PFSK-1 (cell line): ENCODE results near the gene FAM237A.

Experiments used
- POLR2AphosphoS5 ChIP-seq: IDR thresholded peaks from 2 replicates; pipeline ENCODE4 v1.6.1; 2012; ENCODE audit warnings: low read depth, mild to moderate bottlenecking, control low read depth, low read length, moderate library complexity
- SIN3A ChIP-seq: IDR thresholded peaks from 2 replicates; pipeline ENCODE4 v1.6.1; 2012; ENCODE audit warnings: mild to moderate bottlenecking, low read length, moderate library complexity, borderline replicate concordance; ENCODE audit not compliant: insufficient read depth
- TF ChIP-seq, protein P1 (sequence below), 2 experiments: IDR thresholded peaks; 2 replicates each; pipeline versions ENCODE4 v1.6.1 to v1.8.0; 2011 to 2012; ENCODE audit warnings: low read depth in 2 of 2, low read length in 2 of 2, control low read depth in 1 of 2, inconsistent platforms in 1 of 2, mild to moderate bottlenecking in 1 of 2, moderate library complexity in 1 of 2; ENCODE audit not compliant: insufficient read depth in 1 of 2

DNA sequence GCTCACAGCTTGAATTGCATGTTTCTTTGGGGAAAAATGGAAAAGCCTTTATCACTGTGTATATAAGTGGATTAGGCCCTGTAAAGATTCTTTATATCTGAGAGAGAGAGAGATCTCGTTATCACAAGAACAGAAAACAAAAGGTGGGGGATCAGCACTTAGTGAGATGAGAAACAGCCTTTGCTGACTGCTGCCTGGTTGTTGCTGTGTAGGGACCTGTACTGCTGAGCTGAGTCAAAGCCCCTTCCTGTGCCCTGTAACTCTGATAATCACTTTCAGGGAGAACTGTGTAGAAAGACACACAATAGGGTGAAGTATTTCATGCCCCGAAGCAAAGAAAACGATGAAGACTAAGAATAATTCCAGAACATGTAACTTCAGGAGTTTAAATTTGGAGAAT is 30.6 kb upstream of the FAM237A start:
- no peak for TF ChIP-seq POLR2AphosphoS5
- TF ChIP-seq, protein P1, sequence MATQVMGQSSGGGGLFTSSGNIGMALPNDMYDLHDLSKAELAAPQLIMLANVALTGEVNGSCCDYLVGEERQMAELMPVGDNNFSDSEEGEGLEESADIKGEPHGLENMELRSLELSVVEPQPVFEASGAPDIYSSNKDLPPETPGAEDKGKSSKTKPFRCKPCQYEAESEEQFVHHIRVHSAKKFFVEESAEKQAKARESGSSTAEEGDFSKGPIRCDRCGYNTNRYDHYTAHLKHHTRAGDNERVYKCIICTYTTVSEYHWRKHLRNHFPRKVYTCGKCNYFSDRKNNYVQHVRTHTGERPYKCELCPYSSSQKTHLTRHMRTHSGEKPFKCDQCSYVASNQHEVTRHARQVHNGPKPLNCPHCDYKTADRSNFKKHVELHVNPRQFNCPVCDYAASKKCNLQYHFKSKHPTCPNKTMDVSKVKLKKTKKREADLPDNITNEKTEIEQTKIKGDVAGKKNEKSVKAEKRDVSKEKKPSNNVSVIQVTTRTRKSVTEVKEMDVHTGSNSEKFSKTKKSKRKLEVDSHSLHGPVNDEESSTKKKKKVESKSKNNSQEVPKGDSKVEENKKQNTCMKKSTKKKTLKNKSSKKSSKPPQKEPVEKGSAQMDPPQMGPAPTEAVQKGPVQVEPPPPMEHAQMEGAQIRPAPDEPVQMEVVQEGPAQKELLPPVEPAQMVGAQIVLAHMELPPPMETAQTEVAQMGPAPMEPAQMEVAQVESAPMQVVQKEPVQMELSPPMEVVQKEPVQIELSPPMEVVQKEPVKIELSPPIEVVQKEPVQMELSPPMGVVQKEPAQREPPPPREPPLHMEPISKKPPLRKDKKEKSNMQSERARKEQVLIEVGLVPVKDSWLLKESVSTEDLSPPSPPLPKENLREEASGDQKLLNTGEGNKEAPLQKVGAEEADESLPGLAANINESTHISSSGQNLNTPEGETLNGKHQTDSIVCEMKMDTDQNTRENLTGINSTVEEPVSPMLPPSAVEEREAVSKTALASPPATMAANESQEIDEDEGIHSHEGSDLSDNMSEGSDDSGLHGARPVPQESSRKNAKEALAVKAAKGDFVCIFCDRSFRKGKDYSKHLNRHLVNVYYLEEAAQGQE (IDR thresholded peaks at IDR 0.05; ENCODE audit: insufficient read depth in 1 of 2, low read depth in 2 of 2, low read length in 2 of 2): no peak
- no peak for TF ChIP-seq SIN3A
